ENCODE measurements around the gene DNAH7. TPM values are rescaled to one million over a fixed set of nuclear protein-coding genes. Genes with fewer than 3 reads are reported as not detected.

Gene DNAH7
- total RNA-seq, 1 donor from 2014 or later: 0.11 TPM

DNA sequence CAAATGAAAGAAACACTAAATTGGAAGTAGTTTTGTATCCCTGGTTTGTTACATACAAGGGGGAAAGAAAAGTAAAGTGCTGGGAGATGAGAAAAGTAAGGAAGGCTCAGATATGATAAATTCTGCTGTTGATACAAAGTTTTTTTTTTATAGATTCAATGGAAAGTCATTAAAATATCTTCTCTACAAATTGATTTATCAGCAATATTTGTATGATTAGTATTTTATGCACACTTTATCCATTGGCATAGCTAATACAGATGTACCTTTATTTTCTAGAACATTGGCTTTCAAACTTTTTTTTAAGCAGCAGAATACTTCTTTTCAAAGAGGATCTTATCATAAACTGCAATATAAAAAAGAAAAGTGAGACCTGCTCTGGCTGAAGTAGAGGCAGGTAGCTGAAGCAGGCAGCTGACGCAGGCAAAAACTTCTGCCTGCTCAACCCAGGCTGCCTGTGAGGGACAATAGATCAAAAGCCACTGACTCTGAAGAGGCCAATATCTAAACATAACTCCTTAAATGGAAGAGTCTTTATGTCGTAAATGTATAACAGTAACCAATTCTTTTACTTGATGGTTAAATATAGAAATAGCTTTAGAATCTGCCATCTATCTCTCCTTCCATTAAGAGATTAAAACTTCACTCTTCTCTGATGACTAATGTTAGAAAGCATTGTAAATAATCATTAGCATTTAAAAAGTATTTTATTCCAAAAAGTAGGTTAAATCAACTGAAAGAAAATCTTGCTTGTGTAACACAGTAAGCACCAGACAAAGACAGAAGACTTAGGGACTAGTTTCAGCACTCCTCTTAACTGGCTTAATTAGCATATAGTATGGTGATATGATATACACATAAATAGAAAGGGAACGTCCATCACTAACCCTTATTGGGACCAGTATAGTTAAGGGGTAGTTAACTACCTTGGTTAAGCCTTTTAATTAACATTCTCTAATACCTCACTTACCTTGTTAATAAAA is 237.4 kb downstream of the DNAH7 start:
- DNase-seq: no peak
- Histone ChIP-seq H3K27ac (replicated peaks) (no peak overlapping the region), H3K4me1 (no peaks in the 10 kb centered on the region), H3K27me3 (ENCODE audit: low read depth) (no peaks in the 10 kb centered on the region), H3K4me3 (no peak overlapping the region), H3K36me3 (no peaks in the 10 kb centered on the region), H3K9me3 (replicated peaks) (no peaks in the 10 kb centered on the region)
- intact Hi-C loops (cut with micrococcal nuclease): no loop called here
- TF ChIP-seq, protein P1, sequence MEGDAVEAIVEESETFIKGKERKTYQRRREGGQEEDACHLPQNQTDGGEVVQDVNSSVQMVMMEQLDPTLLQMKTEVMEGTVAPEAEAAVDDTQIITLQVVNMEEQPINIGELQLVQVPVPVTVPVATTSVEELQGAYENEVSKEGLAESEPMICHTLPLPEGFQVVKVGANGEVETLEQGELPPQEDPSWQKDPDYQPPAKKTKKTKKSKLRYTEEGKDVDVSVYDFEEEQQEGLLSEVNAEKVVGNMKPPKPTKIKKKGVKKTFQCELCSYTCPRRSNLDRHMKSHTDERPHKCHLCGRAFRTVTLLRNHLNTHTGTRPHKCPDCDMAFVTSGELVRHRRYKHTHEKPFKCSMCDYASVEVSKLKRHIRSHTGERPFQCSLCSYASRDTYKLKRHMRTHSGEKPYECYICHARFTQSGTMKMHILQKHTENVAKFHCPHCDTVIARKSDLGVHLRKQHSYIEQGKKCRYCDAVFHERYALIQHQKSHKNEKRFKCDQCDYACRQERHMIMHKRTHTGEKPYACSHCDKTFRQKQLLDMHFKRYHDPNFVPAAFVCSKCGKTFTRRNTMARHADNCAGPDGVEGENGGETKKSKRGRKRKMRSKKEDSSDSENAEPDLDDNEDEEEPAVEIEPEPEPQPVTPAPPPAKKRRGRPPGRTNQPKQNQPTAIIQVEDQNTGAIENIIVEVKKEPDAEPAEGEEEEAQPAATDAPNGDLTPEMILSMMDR (IDR thresholded peaks at IDR 0.05; ENCODE audit: borderline replicate concordance): no peak

DNA sequence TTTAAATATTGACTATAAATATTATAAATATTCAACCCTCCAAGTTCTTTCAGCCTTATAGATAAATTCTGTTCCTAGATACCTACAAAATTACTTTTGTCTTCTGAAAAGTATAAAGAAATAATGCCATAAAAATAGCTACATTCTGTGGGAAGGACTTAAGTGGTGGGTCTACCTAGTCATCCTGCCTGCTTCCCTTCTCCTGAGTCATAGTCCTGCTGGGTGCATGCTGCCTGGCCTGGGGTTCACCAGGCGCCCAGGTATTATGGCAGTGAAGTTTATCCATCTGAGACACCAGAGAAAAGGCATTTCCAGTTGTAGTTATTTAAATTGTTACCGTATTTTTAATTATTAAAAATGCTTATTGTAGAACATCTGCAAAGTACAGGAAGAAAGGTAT is 244.2 kb downstream of the DNAH7 start:
- Histone ChIP-seq H3K27me3 (ENCODE audit: low read depth) (no peaks in the 10 kb centered on the region), H3K4me3 (no peak overlapping the region), H3K9me3 (replicated peaks) (no peaks in the 10 kb centered on the region), H3K27ac (replicated peaks) (no peak overlapping the region), H3K4me1 (no peaks in the 10 kb centered on the region), H3K36me3 (no peaks in the 10 kb centered on the region)
- intact Hi-C loops (cut with micrococcal nuclease): no loop called here
- TF ChIP-seq, protein P1 (IDR thresholded peaks at IDR 0.05; ENCODE audit: borderline replicate concordance): no peak
- no peak for DNase-seq

DNA sequence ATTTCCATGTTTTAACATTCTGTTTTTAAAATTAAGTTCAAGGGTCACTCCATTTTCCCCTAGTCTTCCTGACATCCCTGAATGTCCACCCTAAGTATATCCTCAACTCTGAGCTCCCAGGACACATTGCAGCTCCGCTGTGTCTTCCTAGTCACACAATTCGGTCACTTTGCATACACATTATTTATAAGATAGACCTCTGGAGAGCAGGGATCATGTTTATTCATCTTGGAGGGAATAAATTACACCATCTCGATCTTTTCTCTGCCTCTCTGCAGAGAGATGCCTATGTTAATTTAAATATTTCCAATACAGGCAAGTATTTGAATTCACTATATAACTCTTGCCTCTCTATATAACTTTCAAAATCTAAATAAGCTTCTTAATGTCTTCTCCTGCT is 245.4 kb downstream of the DNAH7 start:
- no peaks in the 10 kb centered on the region for H3K9me3 ChIP-seq (replicated peaks)
- H3K36me3 ChIP-seq: no peaks in the 10 kb centered on the region
- H3K4me3 ChIP-seq: no peak overlapping the region
- H3K4me1 ChIP-seq: no peaks in the 10 kb centered on the region
- H3K27ac ChIP-seq (replicated peaks): no peak overlapping the region
- intact Hi-C loops (cut with micrococcal nuclease): no loop called here
- no peak for DNase-seq
- TF ChIP-seq, protein P1 (IDR thresholded peaks at IDR 0.05; ENCODE audit: borderline replicate concordance): no peak
- no peaks in the 10 kb centered on the region for H3K27me3 ChIP-seq (ENCODE audit: low read depth)

DNA sequence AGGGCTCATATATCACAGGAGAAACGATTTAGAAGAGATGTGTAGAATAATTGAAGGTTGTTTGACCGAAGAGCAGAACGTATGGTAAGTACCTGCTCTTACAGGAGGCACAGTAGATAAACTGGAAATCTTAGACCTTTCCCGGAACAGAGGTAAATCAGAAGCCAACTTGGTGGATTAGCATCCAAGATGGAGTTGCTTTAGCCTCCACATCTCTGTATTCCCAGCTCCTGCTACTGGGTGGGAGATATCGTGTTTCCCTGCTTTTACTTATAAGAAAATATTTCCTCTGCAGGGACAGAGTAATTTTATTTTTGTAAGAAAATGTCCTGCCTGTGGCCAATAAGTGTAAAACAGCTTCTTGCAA is 247.1 kb downstream of the DNAH7 start:
- H3K27me3 ChIP-seq (ENCODE audit: low read depth): no peaks in the 10 kb centered on the region
- no peaks in the 10 kb centered on the region for H3K9me3 ChIP-seq (replicated peaks)
- H3K27ac ChIP-seq (replicated peaks): no peak overlapping the region
- intact Hi-C loops (cut with micrococcal nuclease): no loop called here
- no peak for DNase-seq
- H3K4me3 ChIP-seq: no peak overlapping the region
- no peaks in the 10 kb centered on the region for H3K4me1 ChIP-seq
- H3K36me3 ChIP-seq: no peaks in the 10 kb centered on the region
- TF ChIP-seq, protein P1 (IDR thresholded peaks at IDR 0.05; ENCODE audit: borderline replicate concordance): no peak

DNA sequence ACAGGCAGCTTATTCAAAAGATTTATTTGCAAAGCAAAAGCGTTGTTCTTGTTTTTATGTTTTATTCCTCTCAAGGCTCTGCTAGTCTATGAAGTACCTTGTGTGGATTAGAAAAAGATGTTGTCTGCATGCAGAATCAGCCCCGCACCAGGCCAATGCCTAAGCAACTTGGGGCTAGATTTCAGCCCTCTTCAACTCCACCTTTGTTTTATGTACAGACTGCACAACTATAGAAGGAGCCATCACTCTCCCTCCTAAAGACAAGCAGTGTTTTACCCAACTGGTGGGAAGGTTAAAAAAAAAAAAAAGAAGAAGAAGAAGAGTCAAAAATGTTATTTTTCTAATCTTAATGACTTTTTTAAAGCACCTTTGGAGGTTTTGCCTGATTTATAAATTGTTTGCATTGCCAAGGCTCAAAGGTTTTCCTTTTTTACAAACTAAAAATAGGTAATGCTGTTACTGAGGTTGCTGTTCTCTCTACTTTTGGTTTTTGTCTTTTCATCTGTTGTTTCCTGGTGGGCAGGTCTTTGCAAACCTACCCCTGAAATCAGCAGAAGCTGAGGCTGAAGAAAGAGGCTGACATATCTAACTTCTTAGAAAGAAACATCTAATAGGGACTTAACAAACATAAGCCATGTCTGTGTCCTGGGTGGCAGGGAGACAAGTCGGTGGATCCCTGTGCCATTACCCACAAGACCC is 247.6 kb downstream of the DNAH7 start:
- intact Hi-C loops (cut with micrococcal nuclease): no loop called here
- H3K36me3 ChIP-seq: no peaks in the 10 kb centered on the region

More for the DNA sequence above, 247.6 kb downstream of the DNAH7 start:
- no peaks in the 10 kb centered on the region for H3K4me1 ChIP-seq
- DNase-seq: no peak
- H3K27ac ChIP-seq (replicated peaks): no peak overlapping the region
- H3K9me3 ChIP-seq (replicated peaks): no peaks in the 10 kb centered on the region
- TF ChIP-seq, protein P1 (IDR thresholded peaks at IDR 0.05; ENCODE audit: borderline replicate concordance): no peak
- no peak overlapping the region for H3K4me3 ChIP-seq
- no peaks in the 10 kb centered on the region for H3K27me3 ChIP-seq (ENCODE audit: low read depth)

All from left ventricle myocardium inferior (tissue), 1 donor.